LNCAP (cell line): ENCODE measurements around the gene THPO.
A peak's percentile ranks its signal among the peaks of the same experiment; 100 is the strongest.

Experiments
- TF ChIP-seq, protein P1 (sequence below): fragments of 450-650 bp; IDR thresholded peaks from 2 replicates; pipeline ENCODE4 v1.5.1; 2017; ENCODE audit warnings: mild to moderate bottlenecking

Gene THPO

DNA sequence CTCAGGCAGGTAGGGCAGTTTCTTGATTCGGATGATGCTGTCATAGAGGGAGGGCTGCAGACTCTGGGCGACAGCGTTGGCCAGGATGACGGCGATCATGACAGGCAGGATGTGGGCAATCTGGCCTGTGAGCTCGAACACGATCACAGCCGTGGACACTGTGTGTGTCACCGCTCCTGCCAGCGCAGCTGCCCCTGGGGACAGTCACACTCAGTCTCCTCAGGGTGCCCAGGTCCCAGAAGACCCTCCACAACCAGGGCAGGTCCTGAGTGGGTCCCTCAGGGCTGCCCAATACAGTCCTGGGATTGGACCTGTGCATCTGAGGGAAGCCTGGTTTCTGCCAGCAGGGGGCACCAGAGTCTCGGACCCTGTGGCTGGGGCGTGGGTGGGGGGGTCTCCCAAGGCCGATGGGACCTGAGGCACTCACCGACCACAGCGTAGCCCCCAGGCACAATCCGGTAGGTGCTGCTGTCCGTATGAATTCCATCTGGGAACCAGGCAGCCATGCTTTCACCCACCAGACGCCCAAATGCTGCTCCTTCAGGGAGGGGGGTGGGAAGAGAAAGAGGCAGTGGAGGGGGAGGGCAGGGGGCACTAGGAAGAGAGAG is 23.8 kb downstream of the THPO start:
- TF ChIP-seq, protein P1, sequence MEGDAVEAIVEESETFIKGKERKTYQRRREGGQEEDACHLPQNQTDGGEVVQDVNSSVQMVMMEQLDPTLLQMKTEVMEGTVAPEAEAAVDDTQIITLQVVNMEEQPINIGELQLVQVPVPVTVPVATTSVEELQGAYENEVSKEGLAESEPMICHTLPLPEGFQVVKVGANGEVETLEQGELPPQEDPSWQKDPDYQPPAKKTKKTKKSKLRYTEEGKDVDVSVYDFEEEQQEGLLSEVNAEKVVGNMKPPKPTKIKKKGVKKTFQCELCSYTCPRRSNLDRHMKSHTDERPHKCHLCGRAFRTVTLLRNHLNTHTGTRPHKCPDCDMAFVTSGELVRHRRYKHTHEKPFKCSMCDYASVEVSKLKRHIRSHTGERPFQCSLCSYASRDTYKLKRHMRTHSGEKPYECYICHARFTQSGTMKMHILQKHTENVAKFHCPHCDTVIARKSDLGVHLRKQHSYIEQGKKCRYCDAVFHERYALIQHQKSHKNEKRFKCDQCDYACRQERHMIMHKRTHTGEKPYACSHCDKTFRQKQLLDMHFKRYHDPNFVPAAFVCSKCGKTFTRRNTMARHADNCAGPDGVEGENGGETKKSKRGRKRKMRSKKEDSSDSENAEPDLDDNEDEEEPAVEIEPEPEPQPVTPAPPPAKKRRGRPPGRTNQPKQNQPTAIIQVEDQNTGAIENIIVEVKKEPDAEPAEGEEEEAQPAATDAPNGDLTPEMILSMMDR: peak; percentile 90

- TF ChIP-seq, protein P1: no peak
These were observed 24.5 kb downstream of the THPO start for GRCh38 chr3:184353546-184353941.

- TF ChIP-seq, protein P1: no peak
These were observed 25.0 kb downstream of the THPO start for GRCh38 chr3:184352897-184353545.

DNA sequence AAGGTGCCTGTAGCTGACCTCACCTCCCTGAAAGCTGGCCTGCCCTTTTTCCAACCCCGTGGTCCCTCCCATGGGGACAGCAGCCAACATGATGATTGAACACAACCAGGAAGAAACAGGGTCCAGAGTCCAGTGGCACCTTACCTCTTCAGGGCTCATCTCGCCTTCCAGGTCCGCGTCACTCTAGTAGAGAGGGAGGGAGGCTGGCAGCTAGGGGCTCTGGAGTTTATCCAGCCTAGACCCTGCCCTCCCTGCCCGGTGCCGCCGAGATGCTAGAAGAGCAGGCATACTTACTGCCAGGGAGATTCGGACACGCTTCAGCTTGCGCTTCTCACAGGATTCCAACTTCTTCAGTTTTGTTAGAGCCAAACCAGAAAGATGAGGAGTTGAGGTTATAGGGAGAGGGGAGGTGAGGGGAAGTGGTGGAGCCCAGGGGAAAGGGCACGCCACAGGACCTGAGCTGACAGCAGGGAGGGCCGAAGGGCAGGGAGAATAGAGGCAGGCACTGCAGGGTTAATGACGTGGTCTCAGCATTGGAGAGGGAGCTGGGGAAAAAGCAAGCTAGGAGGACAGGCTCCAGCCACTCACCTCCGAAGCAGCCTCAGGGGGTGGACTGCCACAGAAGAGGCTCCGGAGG is 25.7 kb downstream of the THPO start:
- TF ChIP-seq, protein P1: no peak

GRCh38 chr3:184351511-184352148 is 26.4 kb downstream of the THPO start:
- TF ChIP-seq, protein P1: no peak

DNA sequence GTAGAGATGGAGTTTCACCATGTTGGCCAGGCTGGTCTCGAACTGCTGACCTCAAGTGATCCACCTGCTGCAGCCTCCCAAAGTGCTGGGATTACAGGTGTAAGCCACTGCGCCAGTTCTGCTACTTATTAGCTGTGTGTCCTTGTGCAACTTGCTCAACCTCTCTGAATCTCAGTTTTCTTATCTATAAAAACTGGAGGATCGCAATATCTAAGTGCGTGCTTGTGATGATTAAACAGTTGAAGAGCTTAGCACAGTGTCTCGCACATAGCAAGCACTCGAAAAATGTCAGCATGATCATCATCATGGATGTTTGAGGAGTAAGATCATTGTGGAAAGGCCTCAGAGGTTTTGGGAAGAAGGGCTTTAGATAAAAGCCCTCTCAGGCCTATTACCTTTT is 27.4 kb downstream of the THPO start:
- TF ChIP-seq, protein P1: no peak

GRCh38 chr3:184349563-184350470 is 28.2 kb downstream of the THPO start:
- TF ChIP-seq, protein P1: no peak
